T47D (cell line): ENCODE results near the gene SDR9C7.
"Not testable (repeated sequence)": the region's sequence is repeated elsewhere in the genome, so short reads cannot be mapped to it uniquely, and the experiment has no call there.

Experiments
- DNase-seq, 2 experiments: peaks; one replicate each; pipeline versions ENCODE4 v3.0.0 to v3.0.0-alpha.2; 2011 to 2012; ENCODE audit warnings: low read depth in 1 of 2, low spot score in 1 of 2
- JUND ChIP-seq: IDR thresholded peaks from 2 replicates; pipeline ENCODE4 v1.6.1; 2012; ENCODE audit warnings: low read depth
- in situ Hi-C: cut with HindIII; loops from 2 replicates; pipeline ENCODE4 v1.10.0; 2016; ENCODE audit warnings: low sequenced_read_pairs, low pct_unique_long_range_greater_than_20kb

The SDR9C7 gene

GRCh38 chr12:56958422-56958821 lies 24.2 kb upstream of the SDR9C7 start:
- in situ Hi-C loops = no loop called here
- TF ChIP-seq JUND = no peak
- no peak for DNase-seq

GRCh38 chr12:56957229-56958052 lies 23.2 kb upstream of the SDR9C7 start, which contains the start of gene RDH16:
Gene RDH16 (minus strand): TSS chr12:56957608. CDS start chr12:56957462, 146 bp downstream.
- TF ChIP-seq JUND = no peak
- in situ Hi-C loops = no loop called here
- peak; percentile 50 to 78 for DNase-seq

GRCh38 chr12:56955631-56956256 lies 21.5 kb upstream of the SDR9C7 start:
- DNase-seq = no peak
- in situ Hi-C loops = no loop called here
- no peak for TF ChIP-seq JUND

GRCh38 chr12:56954958-56955355 lies 20.7 kb upstream of the SDR9C7 start:
- DNase-seq = no peak
- in situ Hi-C loops = no loop called here
- no peak for TF ChIP-seq JUND

GRCh38 chr12:56954057-56954957 lies 20.1 kb upstream of the SDR9C7 start:
- in situ Hi-C loops = no loop called here
- DNase-seq = no peak

GRCh38 chr12:56953314-56953713 lies 19.1 kb upstream of the SDR9C7 start:
- TF ChIP-seq JUND = no peak
- DNase-seq = no peak
- in situ Hi-C loops = no loop called here

More at GRCh38 chr12:56954057-56954957, 20.1 kb upstream of the SDR9C7 start:
- no peak for TF ChIP-seq JUND

- DNase-seq = no peak
- no peak for TF ChIP-seq JUND
- in situ Hi-C loops = no loop called here
Measured at GRCh38 chr12:56951582-56952339, 17.6 kb upstream of the SDR9C7 start.

GRCh38 chr12:56948881-56949280 lies 14.7 kb upstream of the SDR9C7 start:
- in situ Hi-C loops = no loop called here

GRCh38 chr12:56948457-56948777 lies 14.2 kb upstream of the SDR9C7 start:
- no peak for DNase-seq
- in situ Hi-C loops = no loop called here
- TF ChIP-seq JUND = no peak

More at GRCh38 chr12:56948881-56949280, 14.7 kb upstream of the SDR9C7 start:
- no peak for TF ChIP-seq JUND
- DNase-seq = no peak

- no peak for TF ChIP-seq JUND
- DNase-seq = peak in 1 of 2 experiments; percentile 56
- in situ Hi-C loops = no loop called here
Measured at GRCh38 chr12:56947633-56948456, 13.6 kb upstream of the SDR9C7 start.

GRCh38 chr12:56943878-56944277 lies 9.7 kb upstream of the SDR9C7 start:
- in situ Hi-C loops = no loop called here
- no peak for DNase-seq
- TF ChIP-seq JUND = no peak

GRCh38 chr12:56943374-56943773 lies 9.2 kb upstream of the SDR9C7 start:
- DNase-seq, in situ Hi-C loops: not testable (repeated sequence)
